Mesendoderm (in vitro differentiated cells): ENCODE measurements around the gene MARK4.

ENCODE experiments used
- DNase-seq: peaks from one replicate; pipeline ENCODE4 v3.0.0; 2013
- H2AK5ac ChIP-seq: 2 replicates; pipeline ENCODE4 v1.6.1; 2013; ENCODE audit warnings: low read length, inconsistent platforms
- H2BK120ac ChIP-seq: 2 replicates; pipeline ENCODE4 v1.6.1; 2013; ENCODE audit warnings: low read depth, mild to moderate bottlenecking, low read length, moderate library complexity, mixed read lengths
- H2BK15ac ChIP-seq: replicated peaks from 2 replicates; pipeline ENCODE4 v1.6.1; 2013; ENCODE audit warnings: low read depth, mild to moderate bottlenecking, moderate library complexity
- H2BK5ac ChIP-seq: 2 replicates; pipeline ENCODE4 v1.6.1; 2013; ENCODE audit warnings: low read length, inconsistent platforms
- H3K18ac ChIP-seq: 2 replicates; pipeline ENCODE4 v1.6.1; 2013; ENCODE audit warnings: mild to moderate bottlenecking, low read length, mixed read lengths
- H3K23ac ChIP-seq: one replicate; pipeline ENCODE4 v1.6.1; 2013; ENCODE audit warnings: low read length
- H3K27ac ChIP-seq: 2 replicates; pipeline ENCODE4 v1.5.1; 2013; ENCODE audit warnings: low read depth, mild to moderate bottlenecking, inconsistent platforms, low read length, moderate library complexity
- H3K27me3 ChIP-seq: 2 replicates; pipeline ENCODE4 v1.6.1; 2013; ENCODE audit warnings: low read length, control low read depth, mild to moderate bottlenecking, inconsistent platforms; ENCODE audit not compliant: insufficient read depth, poor library complexity
- H3K36me3 ChIP-seq: 2 replicates; pipeline ENCODE4 v1.6.1; 2013; ENCODE audit warnings: low read length, inconsistent platforms; ENCODE audit not compliant: control insufficient read depth, insufficient read depth
- H3K4ac ChIP-seq: one replicate; pipeline ENCODE4 v1.6.1; 2013; ENCODE audit warnings: low read depth, mild to moderate bottlenecking, low read length, moderate library complexity
- H3K4me1 ChIP-seq: 2 replicates; pipeline ENCODE4 v1.6.1; 2013; ENCODE audit warnings: low read depth, low read length, inconsistent platforms; ENCODE audit not compliant: control insufficient read depth
- H3K4me2 ChIP-seq: 2 replicates; pipeline ENCODE4 v1.6.1; 2013; ENCODE audit warnings: low read length
- H3K4me3 ChIP-seq: 2 replicates; pipeline ENCODE4 v1.5.1; 2013; ENCODE audit warnings: mild to moderate bottlenecking, low read length
- H3K56ac ChIP-seq: one replicate; pipeline ENCODE4 v1.6.1; 2013; ENCODE audit warnings: low read length
- H3K79me1 ChIP-seq: 2 replicates; pipeline ENCODE4 v1.6.1; 2013; ENCODE audit warnings: low read length, inconsistent platforms
- H3K79me2 ChIP-seq: 2 replicates; pipeline ENCODE4 v1.6.1; 2013; ENCODE audit warnings: mild to moderate bottlenecking, low read length; ENCODE audit not compliant: control insufficient read depth, insufficient read depth
- H3K9ac ChIP-seq: 2 replicates; pipeline ENCODE4 v1.6.1; 2013; ENCODE audit warnings: low read length, inconsistent platforms
- H4K5ac ChIP-seq: one replicate; pipeline ENCODE4 v1.6.1; 2013; ENCODE audit warnings: low read length
- H4K8ac ChIP-seq: one replicate; pipeline ENCODE4 v1.6.1; 2013; ENCODE audit warnings: low read depth, mild to moderate bottlenecking, control low read depth, low read length, moderate library complexity
- WGBS: extraction: QIAGEN DNeasy Blood & Tissue Kit; methylation state at CpG from one replicate; pipeline ENCODE4 v1.1.7; 2013; ENCODE audit warnings: low lambda C conversion rate, missing lambda C conversion rate; ENCODE audit not compliant: insufficient coverage; ENCODE audit errors: extremely low coverage; 5-methylcytosine and 5-hydroxymethylcytosine counted together

Gene MARK4

DNA sequence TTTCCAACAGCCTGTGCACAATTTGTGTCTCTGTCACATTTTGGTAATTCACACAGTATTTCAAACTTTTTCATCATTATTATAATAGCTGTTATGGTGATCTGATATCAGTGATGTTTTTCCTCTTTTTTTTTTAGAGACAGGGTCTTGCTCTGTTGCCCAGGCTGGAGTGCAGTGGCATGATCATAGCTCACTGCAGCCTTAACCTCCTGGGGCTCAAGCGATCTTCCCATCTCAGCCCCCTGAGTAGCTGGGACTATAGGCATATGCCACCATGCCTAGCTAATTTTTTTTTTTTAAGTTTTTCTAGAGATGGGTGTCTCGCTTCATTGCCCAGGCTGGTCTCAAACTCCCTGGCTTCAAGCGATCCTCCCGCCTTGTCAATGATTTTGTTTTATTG lies 5.8 kb downstream of the MARK4 start:
- no peak overlapping the region for H2BK15ac ChIP-seq
- no peak overlapping the region for H4K5ac ChIP-seq
- peaks cover 3% of the 10 kb centered on the region for H3K79me2 ChIP-seq
- no CpG with 5 or more reads among the region's 4 CpGs for WGBS
- no peaks in the 10 kb centered on the region for H3K27me3 ChIP-seq
- no peak overlapping the region for H2AK5ac ChIP-seq
- no peak overlapping the region for H3K18ac ChIP-seq
- no peak overlapping the region for H3K4me2 ChIP-seq
- no peaks in the 10 kb centered on the region for H3K4me1 ChIP-seq
- no peak overlapping the region for H3K4me3 ChIP-seq
- no peak overlapping the region for H2BK5ac ChIP-seq
- H3K27ac ChIP-seq: no peak overlapping the region
- DNase-seq: no peak
- H3K36me3 ChIP-seq: no peaks in the 10 kb centered on the region
- H4K8ac ChIP-seq: no peak overlapping the region
- H3K79me1 ChIP-seq: peaks cover 14% of the 10 kb centered on the region
- H2BK120ac ChIP-seq: no peak overlapping the region
- H3K4ac ChIP-seq: no peak overlapping the region
- no peak overlapping the region for H3K56ac ChIP-seq
- no peak overlapping the region for H3K9ac ChIP-seq
- no peak overlapping the region for H3K23ac ChIP-seq

DNA sequence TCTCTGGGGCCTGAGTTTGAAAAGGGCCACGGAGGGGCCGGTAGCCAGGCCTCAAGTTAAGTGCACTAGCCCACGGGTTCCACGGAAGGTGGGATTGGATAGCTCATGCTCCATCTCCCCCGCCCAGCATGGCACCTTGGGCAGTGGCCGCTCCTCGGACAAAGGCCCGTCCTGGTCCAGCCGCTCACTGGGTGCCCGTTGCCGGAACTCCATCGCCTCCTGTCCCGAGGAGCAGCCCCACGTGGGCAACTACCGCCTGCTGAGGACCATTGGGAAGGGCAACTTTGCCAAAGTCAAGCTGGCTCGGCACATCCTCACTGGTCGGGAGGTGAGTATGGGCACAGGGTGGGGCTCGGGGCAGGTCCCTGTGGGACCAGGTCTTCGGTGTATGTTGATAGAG lies 7.8 kb downstream of the MARK4 start:
- Histone ChIP-seq H2AK5ac (no peak overlapping the region), H3K56ac (no peak overlapping the region), H4K5ac (no peak overlapping the region), H3K27ac (no peak overlapping the region), H3K18ac (no peak overlapping the region), H2BK120ac (no peak overlapping the region), H3K79me1 (peaks cover 5% of the 10 kb centered on the region), H2BK5ac (no peak overlapping the region), H2BK15ac (no peak overlapping the region), H3K9ac (no peak overlapping the region), H3K4ac (no peak overlapping the region), H3K36me3 (no peaks in the 10 kb centered on the region), H4K8ac (no peak overlapping the region), H3K27me3 (no peaks in the 10 kb centered on the region), H3K4me3 (no peak overlapping the region), H3K4me1 (no peaks in the 10 kb centered on the region), H3K4me2 (no peak overlapping the region), H3K79me2 (peaks cover under 1% of the 10 kb centered on the region), H3K23ac (no peak overlapping the region)
- DNase-seq: no peak
- WGBS: no CpG with 5 or more reads among the region's 19 CpGs

- H3K79me1 ChIP-seq: no peaks in the 10 kb centered on the region
Observed at GRCh38 chr19:45262570-45262969, 11.5 kb downstream of the MARK4 start.

DNA sequence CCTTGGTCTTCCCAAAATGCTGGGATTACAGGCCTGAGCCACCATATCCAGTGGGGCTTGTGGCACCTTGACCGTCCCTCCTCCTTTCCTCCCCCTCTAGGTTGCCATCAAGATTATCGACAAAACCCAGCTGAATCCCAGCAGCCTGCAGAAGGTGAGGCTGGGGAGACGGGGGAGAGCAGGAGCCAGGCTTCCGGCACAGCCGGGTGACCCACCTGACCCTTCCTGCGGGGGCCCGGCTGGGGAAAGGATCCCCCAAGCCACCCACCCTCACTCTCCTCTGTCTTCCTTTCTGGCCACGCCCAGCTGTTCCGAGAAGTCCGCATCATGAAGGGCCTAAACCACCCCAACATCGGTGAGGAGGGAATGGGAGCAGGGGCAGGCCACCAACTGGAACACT lies 11.9 kb downstream of the MARK4 start:
- WGBS: no CpG with 5 or more reads among the region's 11 CpGs
- H3K36me3 ChIP-seq: no peaks in the 10 kb centered on the region

More at GRCh38 chr19:45262570-45262969, 11.5 kb downstream of the MARK4 start:
- no peak overlapping the region for H3K56ac ChIP-seq
- no peak overlapping the region for H3K23ac ChIP-seq
- H2BK15ac ChIP-seq: no peak overlapping the region
- H2BK5ac ChIP-seq: no peak overlapping the region
- H4K8ac ChIP-seq: no peak overlapping the region
- H3K79me2 ChIP-seq: no peaks in the 10 kb centered on the region
- no peak overlapping the region for H3K9ac ChIP-seq
- H2BK120ac ChIP-seq: no peak overlapping the region
- no peak overlapping the region for H3K18ac ChIP-seq
- H3K4ac ChIP-seq: no peak overlapping the region
- no peak overlapping the region for H2AK5ac ChIP-seq
- H3K4me3 ChIP-seq: no peak overlapping the region
- WGBS: no CpG with 5 or more reads among the region's 6 CpGs
- no peaks in the 10 kb centered on the region for H3K4me1 ChIP-seq
- H3K36me3 ChIP-seq: no peaks in the 10 kb centered on the region
- H3K27ac ChIP-seq: no peak overlapping the region
- H3K27me3 ChIP-seq: no peaks in the 10 kb centered on the region
- H3K4me2 ChIP-seq: no peak overlapping the region
- no peak overlapping the region for H4K5ac ChIP-seq
- DNase-seq: no peak

GRCh38 chr19:45264781-45265317 lies 13.8 kb downstream of the MARK4 start:
- Histone ChIP-seq H3K9ac (no peak overlapping the region), H3K4me2 (no peak overlapping the region), H2BK5ac (no peak overlapping the region), H3K4me3 (no peak overlapping the region), H2AK5ac (no peak overlapping the region), H3K23ac (no peak overlapping the region), H2BK120ac (no peak overlapping the region), H3K56ac (no peak overlapping the region), H4K5ac (no peak overlapping the region), H3K27ac (no peak overlapping the region), H3K18ac (no peak overlapping the region), H3K79me1 (no peaks in the 10 kb centered on the region), H2BK15ac (no peak overlapping the region), H3K79me2 (no peaks in the 10 kb centered on the region), H3K4me1 (no peaks in the 10 kb centered on the region), H3K4ac (no peak overlapping the region), H3K36me3 (no peaks in the 10 kb centered on the region), H3K27me3 (no peaks in the 10 kb centered on the region), H4K8ac (no peak overlapping the region)
- WGBS: no CpG with 5 or more reads among the region's 19 CpGs
- DNase-seq: no peak

More for the DNA sequence above, 11.9 kb downstream of the MARK4 start:
- Histone ChIP-seq H2AK5ac (no peak overlapping the region), H3K4ac (no peak overlapping the region), H3K4me1 (no peaks in the 10 kb centered on the region), H3K79me1 (no peaks in the 10 kb centered on the region), H4K5ac (no peak overlapping the region), H3K56ac (no peak overlapping the region), H2BK120ac (no peak overlapping the region), H3K4me3 (no peak overlapping the region), H3K79me2 (no peaks in the 10 kb centered on the region), H4K8ac (no peak overlapping the region), H2BK15ac (no peak overlapping the region), H3K27me3 (no peaks in the 10 kb centered on the region), H2BK5ac (no peak overlapping the region), H3K27ac (no peak overlapping the region), H3K23ac (no peak overlapping the region), H3K18ac (no peak overlapping the region), H3K9ac (no peak overlapping the region), H3K4me2 (no peak overlapping the region)
- DNase-seq: no peak

GRCh38 chr19:45265375-45265774 lies 14.3 kb downstream of the MARK4 start:
- Histone ChIP-seq H4K8ac (no peak overlapping the region), H2BK120ac (no peak overlapping the region), H3K4me2 (no peak overlapping the region), H3K36me3 (no peaks in the 10 kb centered on the region), H2BK5ac (no peak overlapping the region), H3K23ac (no peak overlapping the region), H4K5ac (no peak overlapping the region), H3K56ac (no peak overlapping the region), H3K27ac (no peak overlapping the region), H3K9ac (no peak overlapping the region), H2BK15ac (no peak overlapping the region), H3K4me3 (no peak overlapping the region), H3K27me3 (no peaks in the 10 kb centered on the region), H3K79me2 (no peaks in the 10 kb centered on the region), H3K18ac (no peak overlapping the region), H3K79me1 (no peaks in the 10 kb centered on the region), H3K4me1 (no peaks in the 10 kb centered on the region), H3K4ac (no peak overlapping the region), H2AK5ac (no peak overlapping the region)
- WGBS: no CpG with 5 or more reads among the region's 5 CpGs
- DNase-seq: no peak
